KBM-7 (cell line): Measurements from ENCODE around the gene A3GALT2.

Experiments used
- DNase-seq: peaks from one replicate; pipeline ENCODE4 v3.0.0-alpha.2; 2015
- in situ Hi-C: fragments of 300-500 bp; cut with MboI; formaldehyde crosslinking; loops from 2 replicates; pipeline ENCODE4 v1.14.3; 2020; ENCODE audit warnings: low sequenced_read_pairs, low pct_unique_long_range_greater_than_20kb, mixed read lengths

The A3GALT2 gene

GRCh38 chr1:33353531-33353930 is 32.6 kb upstream of the A3GALT2 start:
- in situ Hi-C loops: no loop called here
- DNase-seq: no peak

- DNase-seq: no peak
- in situ Hi-C loops: no loop called here
Observed at GRCh38 chr1:33351281-33351660, 30.4 kb upstream of the A3GALT2 start.

GRCh38 chr1:33350611-33351280 is 29.8 kb upstream of the A3GALT2 start:
- no peak for DNase-seq
- in situ Hi-C loops: no loop called here

- peak; percentile 87 for DNase-seq
- in situ Hi-C loops: no loop called here
Observed at GRCh38 chr1:33349778-33350610, 29.1 kb upstream of the A3GALT2 start.

GRCh38 chr1:33349081-33349759 is 28.3 kb upstream of the A3GALT2 start:
- in situ Hi-C loops: no loop called here
- DNase-seq: no peak

GRCh38 chr1:33348676-33349080 is 27.8 kb upstream of the A3GALT2 start:
- no peak for DNase-seq
- in situ Hi-C loops: no loop called here

- no peak for DNase-seq
- in situ Hi-C loops: no loop called here
Observed at GRCh38 chr1:33348194-33348593, 27.3 kb upstream of the A3GALT2 start.

GRCh38 chr1:33347650-33347992 is 26.7 kb upstream of the A3GALT2 start:
- no peak for DNase-seq
- in situ Hi-C loops: no loop called here

GRCh38 chr1:33346927-33347649 is 26.2 kb upstream of the A3GALT2 start:
- peak; percentile 69 for DNase-seq
- in situ Hi-C loops: no loop called here

GRCh38 chr1:33346533-33346926 is 25.6 kb upstream of the A3GALT2 start:
- in situ Hi-C loops: no loop called here
- no peak for DNase-seq

GRCh38 chr1:33344896-33345560 is 24.1 kb upstream of the A3GALT2 start:
- no peak for DNase-seq
- in situ Hi-C loops: no loop called here

GRCh38 chr1:33343539-33343938 is 22.6 kb upstream of the A3GALT2 start:
- in situ Hi-C loops: no loop called here
- DNase-seq: no peak

- in situ Hi-C loops: no loop called here
- no peak for DNase-seq
Observed at GRCh38 chr1:33342041-33342723, 21.3 kb upstream of the A3GALT2 start.

- in situ Hi-C loops: no loop called here
Observed at GRCh38 chr1:33341190-33341589, 20.3 kb upstream of the A3GALT2 start.

GRCh38 chr1:33339413-33339812 is 18.5 kb upstream of the A3GALT2 start:
- DNase-seq: no peak
- in situ Hi-C loops: no loop called here

More at GRCh38 chr1:33341190-33341589, 20.3 kb upstream of the A3GALT2 start:
- no peak for DNase-seq

GRCh38 chr1:33338440-33339211 is 17.7 kb upstream of the A3GALT2 start:
- in situ Hi-C loops: no loop called here
- peak; percentile 46 for DNase-seq

GRCh38 chr1:33338048-33338439 is 17.1 kb upstream of the A3GALT2 start:
- no peak for DNase-seq
- in situ Hi-C loops: no loop called here

- DNase-seq: no peak
- in situ Hi-C loops: no loop called here
Observed at GRCh38 chr1:33337441-33337840, 16.5 kb upstream of the A3GALT2 start.
